HepG2 (cell line): ENCODE data around the gene RXRG.

Source experiments
- CREM ChIP-seq, 2 experiments: sonication (generic) in 1 of 2; formaldehyde crosslinking in 1 of 2; IDR thresholded peaks; 2 replicates each; pipeline versions ENCODE4 v1.4.0 to v1.6.1; 2016 to 2020; ENCODE audit warnings: antibody characterized with exemption in 1 of 2, mild to moderate bottlenecking in 1 of 2, missing genetic modification reagents in 1 of 2
- CTCF ChIP-seq: sonication (generic); formaldehyde crosslinking; IDR thresholded peaks from 2 replicates; pipeline ENCODE4 v1.5.0; 2020; ENCODE audit warnings: mild to moderate bottlenecking, missing genetic modification reagents, moderate library complexity
- FLYWCH1 ChIP-seq: sonication (generic); formaldehyde crosslinking; IDR thresholded peaks from 2 replicates; pipeline ENCODE4 v1.8.1; 2023; ENCODE audit warnings: mild to moderate bottlenecking, missing genetic modification reagents

DNA sequence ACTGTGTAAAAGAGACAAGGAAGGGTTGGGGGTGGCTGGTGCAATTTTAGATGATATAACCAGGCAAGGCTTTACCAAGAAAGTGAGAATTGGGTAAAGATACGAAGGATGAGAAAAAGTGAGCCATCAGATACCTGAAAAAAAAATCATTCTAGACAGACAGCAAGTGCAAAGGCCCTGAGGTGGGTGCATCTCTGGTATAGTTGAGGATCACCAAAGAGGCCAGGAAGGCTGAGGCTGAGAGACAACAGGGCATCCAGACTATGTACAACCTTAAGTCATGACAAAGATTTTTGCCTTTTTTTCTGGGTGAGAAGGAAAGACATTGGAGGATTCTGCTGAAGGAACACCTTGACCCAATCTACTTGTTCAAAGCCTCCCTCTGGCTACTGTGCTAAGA, 29.9 kb downstream of the RXRG start:
- TF ChIP-seq FLYWCH1 (CRISPR knock-in tag) (no peak), CREM (IDR thresholded peaks at IDR 0.05) (no peak), CREM (CRISPR knock-in tag; IDR thresholded peaks at IDR 0.05) (no peak), CTCF (CRISPR knock-in tag) (no peak)
